ENCODE results near the gene KMT2B.

KMT2B gene

GRCh38 chr19:35671818-35672217, 46.0 kb upstream of the KMT2B start:
- peak; percentile 53 for TF ChIP-seq MAX (IDR thresholded peaks at IDR 0.05)
- TF ChIP-seq TEAD4 (IDR thresholded peaks at IDR 0.05): peak; percentile 42
- TF ChIP-seq, protein P1, sequence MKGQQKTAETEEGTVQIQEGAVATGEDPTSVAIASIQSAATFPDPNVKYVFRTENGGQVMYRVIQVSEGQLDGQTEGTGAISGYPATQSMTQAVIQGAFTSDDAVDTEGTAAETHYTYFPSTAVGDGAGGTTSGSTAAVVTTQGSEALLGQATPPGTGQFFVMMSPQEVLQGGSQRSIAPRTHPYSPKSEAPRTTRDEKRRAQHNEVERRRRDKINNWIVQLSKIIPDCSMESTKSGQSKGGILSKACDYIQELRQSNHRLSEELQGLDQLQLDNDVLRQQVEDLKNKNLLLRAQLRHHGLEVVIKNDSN (IDR thresholded peaks at IDR 0.05): no peak
- TF ChIP-seq CEBPB (IDR thresholded peaks at IDR 0.05): peak; percentile 96
- peak; percentile 37; the same call in 1 of the 2 replicates for TF ChIP-seq TCF12 (IDR thresholded peaks at IDR 0.05; ENCODE audit: low read depth)

- TF ChIP-seq, protein P1 (IDR thresholded peaks at IDR 0.05): no peak
- TF ChIP-seq ZBTB7A (IDR thresholded peaks at IDR 0.05; ENCODE audit: low read depth): peak; percentile 57; the same call in 1 of the 2 replicates
These were observed 44.5 kb upstream of the KMT2B start for GRCh38 chr19:35673121-35673804.

- no peak for TF ChIP-seq NFIC (IDR thresholded peaks at IDR 0.05)
- no peak for TF ChIP-seq TEAD4 (IDR thresholded peaks at IDR 0.05)
- no peak for TF ChIP-seq YY1 (IDR thresholded peaks at IDR 0.05; ENCODE audit: low read depth)
- TF ChIP-seq REST (IDR thresholded peaks at IDR 0.05; ENCODE audit: low read depth): no peak
- TF ChIP-seq MAX (IDR thresholded peaks at IDR 0.05): no peak
- no peak for TF ChIP-seq CEBPB (IDR thresholded peaks at IDR 0.05)
- no peak for TF ChIP-seq CREB1 (IDR thresholded peaks at IDR 0.05; ENCODE audit: low read depth)
- TF ChIP-seq TCF12 (IDR thresholded peaks at IDR 0.05; ENCODE audit: low read depth): no peak
- no peak for TF ChIP-seq EP300 (IDR thresholded peaks at IDR 0.05; ENCODE audit: borderline replicate concordance)
- no peak for TF ChIP-seq FOXM1 (IDR thresholded peaks at IDR 0.05; ENCODE audit: borderline replicate concordance, low read depth)
- no peak for TF ChIP-seq RAD21 (IDR thresholded peaks at IDR 0.05; ENCODE audit: low read depth)
- no peak for TF ChIP-seq ZBTB7A (IDR thresholded peaks at IDR 0.05; ENCODE audit: low read depth)
- no peak for TF ChIP-seq EGR1 (IDR thresholded peaks at IDR 0.05)
- TF ChIP-seq, protein P1 (IDR thresholded peaks at IDR 0.05): no peak
- no peak for TF ChIP-seq TAF1 (IDR thresholded peaks at IDR 0.05; ENCODE audit: low read depth)
These were observed 42.1 kb upstream of the KMT2B start for GRCh38 chr19:35675589-35676140.

GRCh38 chr19:35689836-35690235, 28.0 kb upstream of the KMT2B start:
- TF ChIP-seq CEBPB (IDR thresholded peaks at IDR 0.05) (no peak), ZBTB7A (IDR thresholded peaks at IDR 0.05; ENCODE audit: low read depth) (no peak), RAD21 (IDR thresholded peaks at IDR 0.05; ENCODE audit: low read depth) (no peak), TAF1 (IDR thresholded peaks at IDR 0.05; ENCODE audit: low read depth) (no peak), NFIC (IDR thresholded peaks at IDR 0.05) (no peak), MAX (IDR thresholded peaks at IDR 0.05) (no peak), FOXM1 (IDR thresholded peaks at IDR 0.05; ENCODE audit: borderline replicate concordance, low read depth) (no peak), TCF12 (IDR thresholded peaks at IDR 0.05; ENCODE audit: low read depth) (no peak), REST (IDR thresholded peaks at IDR 0.05; ENCODE audit: low read depth) (no peak), CREB1 (IDR thresholded peaks at IDR 0.05; ENCODE audit: low read depth) (no peak), EP300 (IDR thresholded peaks at IDR 0.05; ENCODE audit: borderline replicate concordance) (no peak), TEAD4 (IDR thresholded peaks at IDR 0.05) (no peak), EGR1 (IDR thresholded peaks at IDR 0.05) (no peak), YY1 (IDR thresholded peaks at IDR 0.05; ENCODE audit: low read depth) (no peak)
- TF ChIP-seq, protein P1 (IDR thresholded peaks at IDR 0.05): no peak

DNA sequence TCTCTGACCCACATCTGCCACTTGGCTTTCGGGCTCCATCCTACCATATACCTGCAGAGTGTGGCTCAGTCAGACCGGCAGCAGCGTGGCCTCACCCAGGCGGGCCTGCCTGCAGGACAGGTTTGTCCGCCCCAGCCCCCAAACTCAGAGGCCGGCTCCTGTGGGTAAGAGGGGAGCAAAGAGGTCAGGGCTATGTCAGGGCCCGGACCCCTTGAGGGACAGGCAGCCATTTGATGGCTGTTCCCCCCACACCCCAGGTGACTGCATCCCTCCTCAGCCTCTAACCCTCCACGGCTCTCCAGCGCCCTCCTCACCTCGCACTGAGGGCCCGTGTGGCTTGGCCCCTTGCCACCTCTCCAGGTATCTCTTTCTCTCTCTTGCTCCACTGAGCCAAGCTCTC, 25.8 kb upstream of the KMT2B start:
- TF ChIP-seq RAD21 (IDR thresholded peaks at IDR 0.05; ENCODE audit: low read depth): 0 out of 2 replicates have a peak, but pooled peaks have one; percentile 12
- TF ChIP-seq ZBTB7A (IDR thresholded peaks at IDR 0.05; ENCODE audit: low read depth): no peak
- peak; percentile 61 for TF ChIP-seq NFIC (IDR thresholded peaks at IDR 0.05)
- TF ChIP-seq YY1 (IDR thresholded peaks at IDR 0.05; ENCODE audit: low read depth): no peak
- TF ChIP-seq TCF12 (IDR thresholded peaks at IDR 0.05; ENCODE audit: low read depth): no peak
